ENCODE measurements around the gene CIAPIN1. TPM values are rescaled to one million over a fixed set of nuclear protein-coding genes. Genes with fewer than 3 reads are reported as not detected.

CIAPIN1 gene
- 10 to 100 TPM; 40.2 to 63.2 (median 55.5) TPM for total RNA-seq
- polyA plus RNA-seq: 32.1 TPM
- long read RNA-seq, donor 1, transcript CIAPIN1-213 (8 exons, 1,559 nt): minor isoform, 14 of 218 reads
- long read RNA-seq, donor 1, transcript CIAPIN1-209 (9 exons, 2,016 nt): minor isoform, 19 of 218 reads
- long read RNA-seq, donor 1, transcript CIAPIN1-201 (9 exons, 2,182 nt): major isoform, 159 of 218 reads
- long read RNA-seq, donor 1, partial matches to known transcripts: 10 of 218 reads
- long read RNA-seq, donor 1, other reads (novel, unspliced or antisense): 16 of 218 reads
- long read RNA-seq, donor 2, transcript CIAPIN1-201 (9 exons, 2,182 nt): major isoform, 30 of 41 reads
- long read RNA-seq, donor 2, transcript CIAPIN1-213 (8 exons, 1,559 nt): minor isoform, 5 of 41 reads
- long read RNA-seq, donor 2, partial matches to known transcripts: 0 of 41 reads
- long read RNA-seq, donor 2, other reads (novel, unspliced or antisense): 4 of 41 reads
- long read RNA-seq, donor 3, transcript CIAPIN1-201 (9 exons, 2,182 nt): major isoform, 479 of 634 reads
- long read RNA-seq, donor 3, transcript CIAPIN1-209 (9 exons, 2,016 nt): minor isoform, 45 of 634 reads
- long read RNA-seq, donor 3, transcript CIAPIN1-213 (8 exons, 1,559 nt): minor isoform, 31 of 634 reads
- long read RNA-seq, donor 3, partial matches to known transcripts: 34 of 634 reads
- long read RNA-seq, donor 3, other reads (novel, unspliced or antisense): 43 of 634 reads
- long read RNA-seq, donor 4, transcript CIAPIN1-209 (9 exons, 2,016 nt): minor isoform, 7 of 72 reads
- long read RNA-seq, donor 4, transcript CIAPIN1-201 (9 exons, 2,182 nt): major isoform, 50 of 72 reads
- long read RNA-seq, donor 4, transcript CIAPIN1-213 (8 exons, 1,559 nt): minor isoform, 5 of 72 reads
- long read RNA-seq, donor 4, partial matches to known transcripts: 3 of 72 reads
- long read RNA-seq, donor 4, other reads (novel, unspliced or antisense): 7 of 72 reads

GRCh38 chr16:57447186-57447962, at the start of gene CIAPIN1, which contains the start of gene COQ9:
Gene CIAPIN1 (minus strand): TSS chr16:57447385. CDS start chr16:57440928, 6,457 bp downstream.
Gene COQ9 (plus strand): TSS chr16:57447479. CDS start chr16:57447506, 27 bp downstream.
- ATAC-seq (peak; percentile 99), DNase-seq (peak; percentile 96 to 99 (median 98))
- WGBS: under 1% methylated on average over 68 of the region's 68 CpGs
- Histone ChIP-seq H3K9me3 (ENCODE audit: control insufficient read depth, low read length) (no peaks in the 10 kb centered on the region), H3K27ac (ENCODE audit: low read length) (peak within 1 kb of the TSS; percentile 91), H3K4me3 (ENCODE audit: low read length) (peak within 1 kb of the TSS; percentile 85), H3K27me3 (ENCODE audit: control insufficient read depth, insufficient read depth) (no peaks in the 10 kb centered on the region), H3K4me1 (ENCODE audit: control insufficient read depth, insufficient read depth, low read length) (no peaks in the 10 kb centered on the region)
- intact Hi-C loops (cut with DNase I): no loop called here

- no peak for ATAC-seq
- Histone ChIP-seq H3K9me3 (ENCODE audit: control insufficient read depth, low read length) (no peaks in the 10 kb centered on the region), H3K4me1 (ENCODE audit: control insufficient read depth, insufficient read depth, low read length) (no peaks in the 10 kb centered on the region), H3K27me3 (ENCODE audit: control insufficient read depth, insufficient read depth) (no peaks in the 10 kb centered on the region), H3K4me3 (ENCODE audit: low read length) (no peak overlapping the region), H3K27ac (ENCODE audit: low read length) (no peak overlapping the region)
- no peak for DNase-seq
- intact Hi-C loops (cut with DNase I): no loop called here
- WGBS: 93% methylated on average over 4 of the region's 4 CpGs
Observed at GRCh38 chr16:57493767-57494166, 46.6 kb upstream of the CIAPIN1 start.

GRCh38 chr16:57489229-57489628, 42.0 kb upstream of the CIAPIN1 start:
- no peak overlapping the region for H3K4me3 ChIP-seq (ENCODE audit: low read length)
- ATAC-seq (no peak), DNase-seq (peak in 2 of 3 donors; percentile 2 to 5)
- no peaks in the 10 kb centered on the region for H3K9me3 ChIP-seq (ENCODE audit: control insufficient read depth, low read length)
- WGBS: 97% methylated on average over 5 of the region's 5 CpGs
- H3K27me3 ChIP-seq (ENCODE audit: control insufficient read depth, insufficient read depth): no peaks in the 10 kb centered on the region
- no peak overlapping the region for H3K27ac ChIP-seq (ENCODE audit: low read length)
- peaks cover 2% of the 10 kb centered on the region for H3K4me1 ChIP-seq (ENCODE audit: control insufficient read depth, insufficient read depth, low read length)
- intact Hi-C loops (cut with DNase I): no loop called here

- intact Hi-C loops (cut with DNase I): no loop called here
- no peaks in the 10 kb centered on the region for H3K9me3 ChIP-seq (ENCODE audit: control insufficient read depth, low read length)
- peaks cover 2% of the 10 kb centered on the region for H3K4me1 ChIP-seq (ENCODE audit: control insufficient read depth, insufficient read depth, low read length)
- ATAC-seq: peak in 1 of 2 donors; percentile 6
- H3K27me3 ChIP-seq (ENCODE audit: control insufficient read depth, insufficient read depth): no peaks in the 10 kb centered on the region
- peak overlapping the region; percentile 90 for H3K4me3 ChIP-seq (ENCODE audit: low read length)
- peak in 1 of 3 donors; percentile 44 for DNase-seq
- H3K27ac ChIP-seq (ENCODE audit: low read length): peak overlapping the region; percentile 46
- WGBS: 87% methylated on average over 8 of the region's 8 CpGs
Observed at GRCh38 chr16:57486858-57487834, 40.0 kb upstream of the CIAPIN1 start.

- WGBS: under 1% methylated on average over 73 of the region's 73 CpGs
- intact Hi-C loops (cut with DNase I): no loop called here
- Histone ChIP-seq H3K27me3 (ENCODE audit: control insufficient read depth, insufficient read depth) (no peaks in the 10 kb centered on the region), H3K9me3 (ENCODE audit: control insufficient read depth, low read length) (no peaks in the 10 kb centered on the region), H3K27ac (ENCODE audit: low read length) (peak within 1 kb of the TSS; percentile 62), H3K4me3 (ENCODE audit: low read length) (peak within 1 kb of the TSS; percentile 90), H3K4me1 (ENCODE audit: control insufficient read depth, insufficient read depth, low read length) (peaks cover 2% of the 10 kb centered on the region)
- ATAC-seq: peak; percentile 95 to 96
- peak; percentile 86 to 95 (median 95) for DNase-seq
Observed at GRCh38 chr16:57485916-57486857, 39.0 kb upstream of the CIAPIN1 start, which contains the start of gene DOK4. Gene DOK4 (minus strand): TSS chr16:57486493. CDS start chr16:57479507, 6,986 bp downstream.

- Histone ChIP-seq H3K27me3 (ENCODE audit: control insufficient read depth, insufficient read depth) (no peaks in the 10 kb centered on the region), H3K27ac (ENCODE audit: low read length) (peak overlapping the region; percentile 62), H3K9me3 (ENCODE audit: control insufficient read depth, low read length) (no peaks in the 10 kb centered on the region), H3K4me3 (ENCODE audit: low read length) (peak overlapping the region; percentile 90), H3K4me1 (ENCODE audit: control insufficient read depth, insufficient read depth, low read length) (peaks cover 2% of the 10 kb centered on the region)
- WGBS: 67% methylated on average over 14 of the region's 14 CpGs
- intact Hi-C loops (cut with DNase I): no loop called here
- peak in 2 of 3 donors; percentile 62 to 69 for DNase-seq
- peak; percentile 5 to 17 for ATAC-seq
Observed at GRCh38 chr16:57485091-57485915, 38.1 kb upstream of the CIAPIN1 start.

- intact Hi-C loops (cut with DNase I): loop anchor here in 1 of 4 donors (5.0 kb wide), 1 partner anchor 33 kb away; no protein-coding TSS in a partner anchor
- no peaks in the 10 kb centered on the region for H3K27me3 ChIP-seq (ENCODE audit: control insufficient read depth, insufficient read depth)
- DNase-seq: peak in 1 of 3 donors; percentile 28
- H3K27ac ChIP-seq (ENCODE audit: low read length): no peak overlapping the region
- no peaks in the 10 kb centered on the region for H3K9me3 ChIP-seq (ENCODE audit: control insufficient read depth, low read length)
- H3K4me1 ChIP-seq (ENCODE audit: control insufficient read depth, insufficient read depth, low read length): peaks cover 5% of the 10 kb centered on the region
- no peak overlapping the region for H3K4me3 ChIP-seq (ENCODE audit: low read length)
- WGBS: 81% methylated on average over 8 of the region's 8 CpGs
- ATAC-seq: no peak
Observed at GRCh38 chr16:57484515-57485005, 37.4 kb upstream of the CIAPIN1 start.
